HG02943 (cell line): ENCODE results near the gene ZFPM1.

Source experiments
- ATAC-seq: cut with Tn5 transposase; IDR thresholded peaks from one replicate; pipeline ENCODE4 v1.9.1; 2021; ENCODE audit warnings: mild to moderate bottlenecking, low read depth, moderate library complexity; ENCODE audit not compliant: unreplicated experiment

ZFPM1 gene

DNA sequence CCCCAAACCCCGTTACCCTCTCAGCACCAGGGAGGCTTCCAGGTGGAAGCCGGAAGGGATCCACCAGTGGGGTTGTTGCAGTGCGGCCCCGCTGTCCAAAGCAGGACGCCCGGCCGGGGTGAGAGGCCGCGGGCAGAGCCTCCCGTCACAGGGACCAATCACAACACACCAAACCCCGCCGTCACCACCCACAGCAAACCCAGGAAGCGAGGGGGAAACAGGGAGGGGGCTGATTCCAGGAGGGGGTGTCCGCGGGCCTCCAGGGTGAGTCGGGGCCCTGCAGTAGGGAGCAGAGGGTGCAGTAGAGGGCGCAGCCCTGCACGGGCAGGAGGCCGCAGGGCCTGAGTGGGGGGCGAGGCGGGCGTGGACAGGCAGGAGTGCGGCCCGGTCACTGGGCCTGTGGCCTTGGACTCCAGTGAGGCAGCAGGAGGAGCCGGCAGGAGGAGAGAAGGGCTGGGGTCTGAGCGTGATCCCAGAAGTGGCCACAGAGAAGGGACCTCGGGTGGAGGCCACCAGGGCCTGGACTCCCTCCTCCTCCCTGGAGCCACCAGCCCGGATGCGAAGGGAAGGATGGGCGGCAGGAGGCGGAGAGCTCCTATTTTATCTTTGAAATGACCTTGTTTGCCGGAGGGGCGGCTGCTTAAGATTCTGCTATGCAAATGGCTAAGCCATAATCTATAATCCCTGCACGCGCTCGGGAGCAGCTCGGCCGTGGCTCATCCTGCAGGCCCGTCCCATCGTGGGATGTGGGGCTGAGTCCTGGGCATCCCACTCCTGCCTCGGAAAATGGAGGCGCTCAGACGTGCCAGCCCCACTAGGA, 41.5 kb downstream of the ZFPM1 start:
- no peak for ATAC-seq

DNA sequence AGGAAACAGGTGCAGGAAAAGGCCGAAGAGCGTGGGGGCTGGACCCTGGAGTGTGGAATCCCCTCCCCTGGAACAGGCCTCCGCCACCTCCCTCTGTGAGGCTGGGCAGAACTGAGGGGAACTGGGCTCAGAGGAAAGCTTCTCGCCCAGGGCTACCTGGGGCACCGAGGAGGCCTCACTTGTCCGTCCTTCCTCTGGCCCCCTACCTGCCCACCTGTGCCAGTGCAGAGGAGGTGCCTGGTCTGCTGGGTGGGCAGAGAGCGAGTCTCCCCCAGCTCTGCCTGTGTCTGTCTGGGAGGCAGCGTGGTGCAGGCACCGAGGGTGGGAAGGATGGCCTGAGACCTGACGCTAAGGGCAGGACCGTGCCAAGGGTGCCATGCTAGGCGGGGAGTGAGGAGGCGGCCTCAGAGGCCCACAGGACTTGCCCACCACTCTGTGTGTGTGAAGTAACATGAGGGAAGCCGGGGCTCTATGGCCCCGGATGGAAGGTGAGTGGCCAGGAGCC, 42.2 kb downstream of the ZFPM1 start:
- no peak for ATAC-seq

DNA sequence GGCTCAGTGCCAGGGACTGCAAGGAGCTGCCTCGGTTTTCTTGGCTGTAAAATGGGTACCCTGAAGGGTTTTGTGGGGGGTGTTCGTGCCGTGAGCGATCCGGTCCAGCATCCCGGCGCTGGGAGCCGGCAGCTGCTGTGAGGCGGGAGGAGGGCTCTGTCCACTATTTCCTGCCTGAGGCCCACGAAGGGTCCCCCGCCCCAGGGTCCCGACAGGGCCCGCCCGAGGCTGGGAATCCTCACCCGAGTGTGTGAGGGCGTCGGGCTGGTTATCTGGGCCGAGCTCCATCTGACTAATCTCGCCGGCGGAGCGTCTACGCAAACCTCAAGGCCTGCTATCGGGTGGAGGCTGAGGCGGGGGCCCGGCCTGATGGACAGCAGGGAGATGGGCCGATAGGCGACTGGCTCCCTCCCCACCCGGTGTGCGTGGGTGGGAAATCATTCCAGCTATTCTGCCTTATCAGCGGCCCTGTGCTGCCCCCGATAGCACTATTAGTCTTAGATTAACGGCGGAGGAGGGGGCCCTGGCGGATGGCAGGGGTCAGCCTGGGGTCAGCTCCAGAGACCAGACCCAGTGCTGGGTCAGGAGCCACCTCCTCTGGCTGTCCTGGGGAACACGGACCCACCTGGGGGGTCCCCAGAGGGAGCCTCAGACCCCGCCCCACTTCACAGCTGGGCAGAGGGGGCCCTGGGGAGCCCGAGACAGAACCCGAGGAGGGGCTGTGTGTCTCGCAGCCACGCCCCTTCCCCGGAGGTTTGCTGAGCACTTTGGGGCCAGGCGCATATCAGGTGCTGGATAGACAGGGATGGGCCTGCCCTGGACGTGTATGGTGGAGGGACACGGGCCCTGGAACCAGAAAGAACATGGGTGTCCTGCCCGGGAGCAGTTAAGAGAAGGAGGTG, 44.7 kb downstream of the ZFPM1 start:
- no peak for ATAC-seq

DNA sequence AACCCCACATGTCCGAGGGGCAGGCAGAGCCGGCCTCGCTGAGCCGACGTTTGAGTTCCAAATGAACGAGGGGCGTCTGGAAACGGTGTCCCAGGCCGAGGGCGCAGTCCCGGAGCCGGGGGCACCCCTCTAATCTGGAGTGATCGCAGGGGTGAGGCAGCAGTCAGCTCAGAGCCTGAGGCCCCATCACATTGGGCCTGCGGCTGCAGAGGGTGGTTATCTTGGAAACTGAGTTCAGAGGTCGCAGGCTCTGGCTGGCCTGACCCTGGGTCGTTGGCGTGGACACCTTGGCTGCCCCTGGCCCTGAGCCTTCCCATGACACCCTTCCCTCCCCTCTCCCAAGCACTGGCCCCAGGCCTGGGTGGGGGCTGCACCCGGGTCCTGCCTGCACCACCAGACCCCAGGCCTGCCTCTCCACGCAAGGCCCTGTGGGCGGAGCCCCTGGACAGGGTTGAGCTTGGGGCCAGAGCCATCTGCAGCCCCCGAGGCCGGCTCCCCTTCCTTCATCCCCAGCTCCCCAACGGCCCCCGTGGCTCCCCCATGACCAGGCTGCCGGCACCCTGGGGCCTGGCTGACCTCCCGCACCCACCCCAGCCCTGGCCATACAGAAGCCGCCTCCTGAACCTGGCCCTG, 45.6 kb downstream of the ZFPM1 start:
- ATAC-seq = no peak

DNA sequence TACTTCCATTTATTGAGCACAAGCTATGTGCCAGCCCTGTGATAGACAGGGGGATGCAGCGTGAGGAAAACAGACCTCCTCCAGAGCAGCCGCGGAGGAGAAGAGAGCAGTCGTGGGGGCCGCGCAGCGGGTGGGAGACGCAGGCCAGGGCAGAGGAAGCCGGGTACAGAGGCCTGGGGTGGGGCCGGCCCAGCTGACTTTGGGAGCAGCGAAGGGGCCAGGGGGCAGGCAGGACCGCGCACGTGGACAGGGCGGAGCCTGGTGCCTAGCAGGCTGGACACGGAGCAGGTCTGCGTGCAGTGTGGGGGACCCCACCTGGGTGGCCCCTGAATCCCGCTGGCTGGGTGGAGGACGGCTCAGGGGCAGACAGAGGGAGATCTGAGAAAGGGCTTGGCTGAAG, 46.2 kb downstream of the ZFPM1 start:
- ATAC-seq = no peak

DNA sequence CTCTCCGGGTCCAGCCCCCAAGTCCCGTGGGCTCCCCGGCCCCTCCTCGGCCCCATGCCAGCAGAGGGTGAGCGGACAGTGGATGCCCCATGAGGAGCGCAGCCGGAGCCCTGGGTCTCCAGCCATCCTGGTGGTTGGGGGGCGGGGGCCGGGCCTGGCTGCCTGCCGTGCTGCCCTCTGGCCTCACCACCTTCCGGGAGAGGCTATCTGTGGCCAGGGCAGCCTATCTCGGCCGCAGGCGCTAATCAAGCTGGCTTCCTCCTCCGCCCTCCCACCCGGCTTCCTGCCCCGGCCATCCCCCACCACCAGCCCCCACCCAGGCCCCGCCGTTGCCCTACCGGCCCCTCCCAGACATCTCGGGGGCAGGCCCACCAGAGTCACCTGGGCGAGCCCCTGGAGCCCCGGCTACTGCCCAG, 46.8 kb downstream of the ZFPM1 start:
- no peak for ATAC-seq

DNA sequence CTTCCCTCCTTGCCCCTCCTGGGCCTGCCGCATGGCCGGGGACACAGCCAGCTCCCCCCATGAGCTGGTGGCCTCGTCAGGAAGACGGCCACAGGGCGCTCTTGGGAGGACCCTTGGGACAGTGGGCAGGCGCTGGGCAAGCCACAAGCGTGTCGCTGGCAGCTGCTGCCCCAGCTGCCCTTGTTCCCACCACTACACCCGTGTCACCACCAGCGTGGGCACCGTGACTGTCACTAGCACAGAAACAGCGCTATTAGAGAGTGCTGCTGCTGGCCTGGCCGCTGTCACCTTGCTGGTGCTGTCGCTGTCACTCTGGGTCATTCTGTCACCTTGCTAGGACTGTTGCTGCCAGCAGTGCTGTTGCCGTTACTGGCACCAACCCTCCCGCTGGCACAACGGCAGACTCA, 47.2 kb downstream of the ZFPM1 start:
- ATAC-seq = no peak

DNA sequence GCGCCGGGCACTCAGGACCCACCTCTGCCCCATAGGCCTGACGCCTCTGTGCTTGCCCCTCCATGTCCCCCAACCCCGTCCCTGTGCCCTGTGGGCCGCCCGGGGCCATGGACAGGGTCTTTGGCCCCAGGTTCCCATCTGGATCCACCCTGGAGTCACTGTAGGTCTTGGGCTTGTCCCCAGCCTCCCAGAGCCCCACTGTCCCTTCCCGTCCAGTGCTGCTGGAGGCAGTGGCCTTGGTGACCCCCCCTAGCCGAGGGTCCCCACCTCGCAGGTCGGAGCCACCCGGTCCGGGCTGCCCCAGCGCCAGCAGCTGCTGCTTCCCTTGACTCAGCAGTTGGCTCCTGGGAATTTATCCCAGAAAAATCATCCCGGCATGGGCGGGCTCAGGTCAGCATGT, 49.3 kb downstream of the ZFPM1 start:
- ATAC-seq = no peak

DNA sequence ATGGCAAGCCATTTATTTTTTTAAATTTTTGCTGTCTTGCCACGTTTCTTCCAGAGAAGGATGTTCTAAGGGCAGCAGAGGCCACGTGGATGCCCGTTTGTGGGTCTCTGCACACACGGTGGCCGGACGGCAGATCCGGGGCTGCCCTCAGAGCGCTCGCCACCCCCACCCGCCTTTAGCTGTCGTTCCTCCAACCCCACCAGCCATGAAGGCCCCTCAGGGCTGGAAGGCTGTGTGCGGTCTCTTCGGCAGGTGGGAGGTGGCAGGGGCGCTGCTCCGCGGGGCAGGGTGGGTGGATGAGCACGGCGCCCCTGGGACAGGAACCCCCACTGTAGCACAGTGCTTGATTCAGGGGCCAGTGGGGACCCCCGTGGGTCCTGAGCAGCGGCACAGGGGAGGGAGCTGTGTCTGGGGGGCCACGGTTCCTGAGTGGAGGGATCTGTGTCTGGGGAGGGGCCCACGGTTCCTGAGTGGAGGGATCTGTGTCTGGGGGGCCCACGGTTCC, 49.7 kb downstream of the ZFPM1 start:
- ATAC-seq = no peak

DNA sequence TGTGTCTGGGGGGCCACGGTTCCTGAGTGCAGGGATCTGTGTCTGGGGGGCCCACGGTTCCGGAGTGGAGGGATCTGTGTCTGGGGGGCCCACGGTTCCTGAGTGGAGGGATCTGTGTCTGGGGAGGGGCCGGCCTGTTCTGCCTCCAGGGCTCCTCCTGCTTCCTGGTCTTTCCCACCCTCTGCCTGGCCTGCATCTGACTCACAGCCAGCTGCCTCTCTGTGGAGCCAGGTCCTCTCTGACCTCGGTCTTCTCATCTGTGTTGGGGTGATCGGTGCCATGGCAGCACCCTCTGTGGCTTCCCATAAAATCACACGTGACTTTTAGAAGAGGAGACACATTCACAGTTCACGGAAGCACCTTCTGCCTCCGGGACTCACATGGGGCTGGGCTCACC, 50.3 kb downstream of the ZFPM1 start:
- no peak for ATAC-seq

DNA sequence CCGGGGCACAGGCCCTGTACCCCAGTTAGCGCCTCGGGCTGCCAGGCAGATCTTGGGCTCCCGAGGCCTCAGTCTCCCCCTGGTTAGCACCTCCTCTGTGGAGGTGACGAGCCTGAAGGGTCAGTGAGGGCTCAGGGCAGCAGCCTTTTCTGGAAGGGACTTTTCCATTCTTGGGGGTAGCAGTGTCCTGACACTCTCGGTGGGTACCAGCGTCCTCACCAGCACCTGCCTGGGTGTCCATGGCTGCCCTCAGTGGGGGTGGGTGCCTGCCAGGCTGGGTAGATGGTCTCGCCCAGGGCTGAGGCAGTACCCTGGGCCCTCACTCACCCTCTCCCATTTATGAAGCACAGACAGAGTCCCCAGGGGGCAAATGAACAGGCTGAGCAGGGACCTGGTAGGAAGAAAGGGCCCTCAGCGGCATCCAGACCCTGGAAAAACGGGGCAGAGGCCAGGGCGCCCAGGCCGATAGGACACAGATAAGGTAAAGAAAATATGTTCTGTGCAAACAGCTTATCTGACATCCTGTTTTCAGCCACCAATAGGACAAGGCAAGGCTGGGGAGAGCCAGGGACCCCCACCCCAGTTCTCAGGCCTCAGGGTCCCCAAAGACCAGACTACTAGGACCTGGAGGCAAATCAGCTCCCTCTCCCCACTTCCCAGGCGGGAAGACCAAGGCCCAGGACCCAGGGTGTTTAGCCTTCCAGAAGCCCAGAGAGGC, 50.9 kb downstream of the ZFPM1 start:
- no peak for ATAC-seq

DNA sequence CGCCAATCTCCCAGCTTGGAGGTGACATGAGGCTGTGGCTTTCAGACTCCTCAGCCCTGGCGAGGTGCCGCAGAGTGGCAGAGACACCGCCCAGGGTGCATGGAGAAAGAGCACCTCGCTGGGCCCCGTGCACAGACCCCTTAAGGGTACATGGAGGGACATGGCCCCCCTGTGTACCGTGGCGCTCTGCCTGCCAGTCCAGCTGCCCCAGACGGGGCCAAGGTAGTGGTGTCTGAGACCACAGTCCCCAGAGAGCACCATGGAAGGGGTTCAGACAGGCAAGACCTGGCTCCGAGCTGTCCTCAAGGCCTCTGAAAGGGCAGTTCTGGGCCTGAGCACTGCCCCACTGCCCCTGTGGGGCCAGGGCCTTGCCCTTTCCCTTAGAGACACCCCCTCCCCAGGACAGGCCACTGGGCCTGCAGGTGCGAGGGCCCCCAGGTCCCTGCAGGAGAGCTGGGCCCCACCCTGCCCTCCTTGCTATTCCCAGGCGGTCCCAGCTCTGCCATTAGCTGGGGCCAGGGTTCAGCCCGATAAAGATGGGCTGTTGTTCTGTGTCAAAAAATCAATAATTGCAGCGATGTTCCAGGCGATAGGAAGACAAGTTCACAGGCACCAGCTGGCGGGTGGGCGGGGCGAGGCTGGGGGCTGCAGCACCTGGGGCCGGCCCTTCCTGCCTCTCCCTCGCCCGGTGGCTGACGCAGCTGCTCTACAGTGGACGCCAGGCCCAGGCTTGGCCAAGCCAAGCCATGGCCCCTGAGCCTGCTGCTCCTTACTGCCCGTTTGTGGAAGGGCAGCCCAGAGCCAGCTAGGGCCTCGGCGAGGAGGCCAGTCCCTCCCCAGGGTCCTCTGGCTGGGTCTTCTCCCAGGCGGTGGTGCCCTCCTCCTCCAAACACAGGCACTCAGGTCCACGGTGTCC, 51.7 kb downstream of the ZFPM1 start:
- ATAC-seq = no peak

DNA sequence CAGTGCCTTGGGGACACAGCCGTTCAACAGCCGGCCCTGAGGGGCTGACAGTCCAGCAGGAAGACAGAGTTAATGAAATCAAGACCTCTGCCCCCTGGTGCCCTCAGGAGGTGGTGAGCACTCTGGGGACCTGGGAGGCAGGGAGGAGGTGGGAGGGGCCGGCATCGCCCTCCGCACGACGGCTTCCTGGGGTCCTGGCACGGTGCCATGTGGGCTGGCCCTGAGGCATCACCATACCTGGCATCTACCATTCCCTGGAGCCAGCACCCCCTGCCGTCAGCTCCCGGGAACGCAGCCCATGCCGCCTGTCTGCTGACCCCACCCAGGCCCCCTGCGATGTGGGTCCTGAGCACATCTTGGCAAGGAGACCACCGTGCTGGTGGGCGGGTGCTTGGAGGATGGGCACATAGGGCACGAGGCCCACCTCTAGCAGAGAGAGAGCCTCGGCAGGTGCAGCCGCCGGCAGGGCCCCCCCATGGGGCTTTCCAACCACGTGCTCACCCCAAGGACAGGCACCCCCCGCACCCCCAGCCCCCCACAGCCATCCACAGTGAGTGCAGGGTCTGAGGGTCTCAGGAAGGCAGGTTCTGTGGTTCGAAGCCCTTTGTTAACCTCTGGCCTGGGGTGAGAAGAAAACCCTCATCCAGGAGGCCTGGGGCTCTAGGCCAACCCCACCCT, 52.5 kb downstream of the ZFPM1 start:
- no peak for ATAC-seq

DNA sequence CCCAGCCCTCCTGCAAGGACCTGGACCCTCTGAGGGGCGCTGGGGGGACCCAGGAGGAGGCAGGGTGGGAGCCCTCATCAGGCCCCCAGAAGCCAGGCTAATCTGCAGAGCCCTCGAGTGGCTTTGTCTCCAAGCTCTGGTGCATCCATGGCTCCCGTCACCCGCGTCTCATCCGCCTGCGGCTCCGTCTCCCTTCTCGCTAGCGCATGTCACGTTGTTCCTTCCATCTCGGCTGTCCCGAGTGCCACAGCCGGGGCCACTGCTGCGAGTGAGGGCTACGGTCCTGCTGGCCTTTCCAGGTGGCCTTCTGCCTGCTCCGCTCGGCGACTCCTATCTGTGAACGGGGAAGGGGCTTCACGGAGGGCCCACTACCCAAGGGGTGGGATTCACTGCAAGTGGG, 53.6 kb downstream of the ZFPM1 start:
- no peak for ATAC-seq

DNA sequence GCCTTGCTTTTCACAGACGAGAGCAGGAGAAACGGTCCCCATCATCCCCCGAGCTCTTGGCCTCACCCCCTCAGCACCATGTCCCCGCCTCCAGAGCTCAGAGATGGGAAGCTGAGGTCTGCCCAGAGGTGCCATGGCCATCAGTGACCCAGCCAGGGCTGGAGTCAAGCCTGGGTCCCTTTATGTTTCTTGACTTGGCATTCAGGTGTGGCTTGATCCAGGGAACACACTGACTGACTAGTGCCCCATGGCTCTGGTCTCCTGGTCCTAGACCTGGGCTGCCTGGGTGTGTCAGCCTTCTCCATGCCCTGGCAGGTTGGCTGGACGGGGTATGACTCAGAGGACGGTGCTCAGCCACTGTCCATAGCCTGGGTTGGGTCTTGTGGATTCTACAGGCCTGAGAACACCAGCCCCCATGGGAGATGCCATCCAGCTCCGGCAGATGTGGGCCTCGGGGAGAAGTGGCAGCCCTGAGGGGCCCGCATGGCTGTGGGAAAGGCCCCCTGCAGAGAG, 54.2 kb downstream of the ZFPM1 start:
- ATAC-seq = no peak

DNA sequence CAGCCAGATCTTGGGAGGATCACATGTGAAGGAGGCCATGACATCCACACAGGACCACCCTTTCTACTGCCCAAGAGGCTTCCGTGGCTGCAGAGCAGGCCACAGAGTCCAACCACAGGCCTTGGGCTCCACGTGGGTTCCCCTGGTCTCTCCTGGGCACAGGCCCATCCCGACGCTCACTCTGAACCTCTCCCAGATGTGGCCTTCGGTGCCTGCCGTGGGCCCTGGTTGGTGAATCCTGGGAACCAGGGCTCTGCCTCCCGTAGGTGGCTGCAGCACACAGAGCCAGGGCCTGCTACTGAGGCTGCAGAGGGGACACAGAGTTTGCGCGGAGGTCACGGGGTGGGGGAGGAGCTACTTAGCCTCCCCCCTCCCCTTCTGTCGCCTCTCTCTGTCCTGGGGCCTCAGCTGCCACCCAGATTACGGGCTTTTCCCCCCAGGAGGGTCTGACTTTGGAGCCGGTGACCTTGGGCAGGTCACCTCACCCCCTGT, 55.3 kb downstream of the ZFPM1 start:
- ATAC-seq = no peak

DNA sequence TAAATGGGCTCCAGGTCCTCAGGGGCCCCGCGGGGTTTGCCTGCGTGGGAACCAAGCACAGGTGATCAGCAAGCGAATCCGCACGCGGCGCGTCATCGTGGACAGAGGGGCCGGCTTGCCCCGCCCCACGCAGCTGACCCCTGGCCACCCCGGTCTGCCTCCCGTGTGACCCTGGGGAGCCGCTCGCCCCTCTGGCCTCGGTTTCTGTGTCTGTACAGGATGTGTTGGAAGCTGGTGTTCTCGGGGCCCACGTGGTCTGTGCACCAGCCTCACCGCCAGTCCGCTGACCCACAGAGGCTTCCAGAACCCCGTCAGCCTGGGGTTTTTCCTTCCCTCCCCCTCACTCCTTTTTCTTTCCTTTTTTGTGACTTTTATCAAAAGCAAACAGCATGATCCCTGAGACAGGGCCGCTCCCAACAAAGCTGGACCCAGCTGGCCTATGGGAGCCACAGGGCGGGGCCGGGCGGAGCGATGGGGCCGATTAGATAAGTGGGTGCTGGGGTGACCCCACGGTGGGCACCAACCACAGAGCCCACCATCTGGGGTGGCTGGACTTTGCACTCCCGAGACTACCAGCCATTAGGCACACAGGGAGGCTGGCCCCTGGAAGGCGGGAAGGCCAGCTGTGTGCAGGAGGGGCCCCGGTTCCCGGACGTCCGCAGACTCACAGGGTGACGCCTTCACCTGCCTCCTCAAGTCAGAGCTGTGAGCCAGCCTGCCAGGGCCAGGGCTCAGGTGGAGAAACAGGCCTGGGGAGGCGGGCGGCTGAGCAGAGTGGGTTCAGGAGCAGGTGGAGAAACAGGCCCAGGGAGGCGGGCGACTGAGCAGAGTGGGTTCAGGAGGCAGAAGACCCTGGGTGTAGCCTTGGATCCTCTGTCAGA, 56.0 kb downstream of the ZFPM1 start:
- no peak for ATAC-seq
